Keratinocyte (primary cell): ENCODE measurements around the gene RNF182.

Experiments
- CTCF ChIP-seq, 3 experiments: IDR thresholded peaks in 1 of 3; conservative IDR thresholded peaks in 1 of 3; optimal IDR thresholded peaks in 1 of 3; 2 replicates in 2 of 3; 3 replicates in 1 of 3; pipeline versions ENCODE3 to v1.5.1; 2011; ENCODE audit warnings: low read length in 3 of 3, mild to moderate bottlenecking in 3 of 3, moderate library complexity in 2 of 3, control low read depth in 1 of 3, inconsistent platforms in 1 of 3; ENCODE audit not compliant: insufficient read depth in 2 of 3; ENCODE audit errors: extremely low read depth in 1 of 3
- EZH2 ChIP-seq: IDR thresholded peaks from one replicate; pipeline ENCODE4 v1.6.1; 2012; ENCODE audit warnings: inconsistent platforms, mild to moderate bottlenecking, low read length, moderate library complexity

DNA sequence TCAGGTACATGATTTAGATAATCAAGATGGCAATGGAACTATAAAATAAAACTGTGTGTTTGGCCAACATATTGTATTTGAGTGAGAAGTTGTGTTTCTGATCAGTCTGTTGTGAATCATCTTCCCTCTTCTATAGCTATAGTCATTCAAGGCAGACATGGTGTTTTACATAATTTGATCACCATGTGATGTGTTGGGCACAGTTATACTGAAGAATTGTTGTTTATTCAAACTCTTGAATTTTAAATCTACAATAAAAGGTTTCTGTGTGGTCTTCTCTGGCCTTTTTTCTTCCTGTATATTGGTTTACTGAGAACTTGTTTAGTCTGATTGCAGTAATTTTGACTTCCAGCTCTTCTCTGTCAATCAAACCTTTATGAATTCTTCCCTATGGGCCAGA is 4.4 kb downstream of the RNF182 start:
- TF ChIP-seq CTCF (optimal IDR thresholded peaks at IDR 0.05 in 1 of 3, IDR thresholded peaks at IDR 0.05 in 1 of 3, conservative IDR thresholded peaks at IDR 0.05 in 1 of 3; ENCODE audit: extremely low read depth in 1 of 3, insufficient read depth in 2 of 3, low read length in 3 of 3) (no peak), EZH2 (no peak)
